ENCODE results near the gene MCOLN2. TPM values are rescaled to one million over a fixed set of nuclear protein-coding genes. Genes with fewer than 3 reads are reported as not detected.

The MCOLN2 gene
- total RNA-seq, 1 experiment from 2014 or later = 1.7 TPM

- ChIA-PET CTCF (no interaction called here), POLR2A (ENCODE audit: low non-redundant PET) (no interaction called here)
- Histone ChIP-seq H3K9me3 (ENCODE audit: low read depth, low read length, poor library complexity, severe bottlenecking) (no peaks in the 10 kb centered on the region), H3K4me1 (ENCODE audit: insufficient read depth, low read length, poor library complexity, severe bottlenecking) (no peaks in the 10 kb centered on the region), H3K27me3 (replicated peaks; ENCODE audit: insufficient read depth, low read depth, low read length, poor library complexity) (peaks cover 6% of the 10 kb centered on the region), H3K27ac (ENCODE audit: low read depth, low read length, poor library complexity, severe bottlenecking) (no peak overlapping the region), H3K36me3 (ENCODE audit: insufficient read depth, low read length, poor library complexity, severe bottlenecking) (no peaks in the 10 kb centered on the region), H3K4me3 (ENCODE audit: low read depth, low read length, poor library complexity, severe bottlenecking) (no peak overlapping the region)
- BruUV-seq (replicated peaks) = no TSS peak
- intact Hi-C loops (cut with micrococcal nuclease; ENCODE audit: unreplicated experiment) = no loop called here
- no peak for TF ChIP-seq EZH2 (IDR thresholded peaks at IDR 0.05; ENCODE audit: borderline replicate concordance, low read depth, low read length, poor library complexity, severe bottlenecking)
- TF ChIP-seq, protein P1, sequence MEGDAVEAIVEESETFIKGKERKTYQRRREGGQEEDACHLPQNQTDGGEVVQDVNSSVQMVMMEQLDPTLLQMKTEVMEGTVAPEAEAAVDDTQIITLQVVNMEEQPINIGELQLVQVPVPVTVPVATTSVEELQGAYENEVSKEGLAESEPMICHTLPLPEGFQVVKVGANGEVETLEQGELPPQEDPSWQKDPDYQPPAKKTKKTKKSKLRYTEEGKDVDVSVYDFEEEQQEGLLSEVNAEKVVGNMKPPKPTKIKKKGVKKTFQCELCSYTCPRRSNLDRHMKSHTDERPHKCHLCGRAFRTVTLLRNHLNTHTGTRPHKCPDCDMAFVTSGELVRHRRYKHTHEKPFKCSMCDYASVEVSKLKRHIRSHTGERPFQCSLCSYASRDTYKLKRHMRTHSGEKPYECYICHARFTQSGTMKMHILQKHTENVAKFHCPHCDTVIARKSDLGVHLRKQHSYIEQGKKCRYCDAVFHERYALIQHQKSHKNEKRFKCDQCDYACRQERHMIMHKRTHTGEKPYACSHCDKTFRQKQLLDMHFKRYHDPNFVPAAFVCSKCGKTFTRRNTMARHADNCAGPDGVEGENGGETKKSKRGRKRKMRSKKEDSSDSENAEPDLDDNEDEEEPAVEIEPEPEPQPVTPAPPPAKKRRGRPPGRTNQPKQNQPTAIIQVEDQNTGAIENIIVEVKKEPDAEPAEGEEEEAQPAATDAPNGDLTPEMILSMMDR (conservative IDR thresholded peaks at IDR 0.05; ENCODE audit: low read depth, low read length) = no peak
- DNase-seq (ENCODE audit: low spot score) = no peak
Measured at GRCh38 chr1:84884671-84885389, 112.1 kb downstream of the MCOLN2 start.

DNA sequence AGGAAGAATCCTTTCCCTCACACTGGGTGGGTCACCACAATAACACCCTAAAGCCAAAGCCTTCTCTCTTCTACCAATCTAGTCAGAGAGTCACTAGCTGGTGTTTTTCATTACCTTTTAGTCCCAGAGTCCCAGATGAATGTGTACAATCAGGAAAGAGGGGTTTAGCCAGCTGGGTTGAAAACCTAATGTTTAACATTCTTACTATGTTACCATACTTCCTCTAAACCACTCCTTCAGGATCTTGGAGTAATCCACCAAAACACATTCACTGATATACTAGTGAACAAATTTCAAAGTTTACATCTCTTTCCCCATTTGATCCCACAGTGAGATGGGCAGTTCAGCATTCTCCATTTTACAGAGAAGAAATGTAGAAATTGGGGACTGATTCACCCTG lies 113.6 kb downstream of the MCOLN2 start:
- Histone ChIP-seq H3K9me3 (ENCODE audit: low read depth, low read length, poor library complexity, severe bottlenecking) (no peaks in the 10 kb centered on the region), H3K27me3 (replicated peaks; ENCODE audit: insufficient read depth, low read depth, low read length, poor library complexity) (peaks cover 6% of the 10 kb centered on the region), H3K4me1 (ENCODE audit: insufficient read depth, low read length, poor library complexity, severe bottlenecking) (no peaks in the 10 kb centered on the region), H3K4me3 (ENCODE audit: low read depth, low read length, poor library complexity, severe bottlenecking) (no peak overlapping the region), H3K36me3 (ENCODE audit: insufficient read depth, low read length, poor library complexity, severe bottlenecking) (no peaks in the 10 kb centered on the region), H3K27ac (ENCODE audit: low read depth, low read length, poor library complexity, severe bottlenecking) (no peak overlapping the region)
- TF ChIP-seq, protein P1 (conservative IDR thresholded peaks at IDR 0.05; ENCODE audit: low read depth, low read length) = no peak
- no peak for TF ChIP-seq EZH2 (IDR thresholded peaks at IDR 0.05; ENCODE audit: borderline replicate concordance, low read depth, low read length, poor library complexity, severe bottlenecking)
- DNase-seq (ENCODE audit: low spot score) = no peak
- BruUV-seq (replicated peaks) = no TSS peak
- CTCF ChIA-PET = no interaction called here
- intact Hi-C loops (cut with micrococcal nuclease; ENCODE audit: unreplicated experiment) = no loop called here
- POLR2A ChIA-PET (ENCODE audit: low non-redundant PET) = no interaction called here

GRCh38 chr1:84877592-84877991 lies 119.3 kb downstream of the MCOLN2 start:
- ChIA-PET POLR2A (ENCODE audit: low non-redundant PET) (no interaction called here), CTCF (no interaction called here)
- Histone ChIP-seq H3K4me3 (ENCODE audit: low read depth, low read length, poor library complexity, severe bottlenecking) (no peak overlapping the region), H3K27me3 (replicated peaks; ENCODE audit: insufficient read depth, low read depth, low read length, poor library complexity) (peaks cover 27% of the 10 kb centered on the region), H3K27ac (ENCODE audit: low read depth, low read length, poor library complexity, severe bottlenecking) (no peak overlapping the region), H3K36me3 (ENCODE audit: insufficient read depth, low read length, poor library complexity, severe bottlenecking) (no peaks in the 10 kb centered on the region), H3K9me3 (ENCODE audit: low read depth, low read length, poor library complexity, severe bottlenecking) (no peaks in the 10 kb centered on the region), H3K4me1 (ENCODE audit: insufficient read depth, low read length, poor library complexity, severe bottlenecking) (no peaks in the 10 kb centered on the region)
- no TSS peak for BruUV-seq (replicated peaks)
- DNase-seq (ENCODE audit: low spot score) = no peak
- TF ChIP-seq, protein P1 (conservative IDR thresholded peaks at IDR 0.05; ENCODE audit: low read depth, low read length) = no peak
- no peak for TF ChIP-seq EZH2 (IDR thresholded peaks at IDR 0.05; ENCODE audit: borderline replicate concordance, low read depth, low read length, poor library complexity, severe bottlenecking)
- intact Hi-C loops (cut with micrococcal nuclease; ENCODE audit: unreplicated experiment) = no loop called here

Data from A673 (cell line).